Measurements from ENCODE around the gene LSM4. TPM values are rescaled to one million over a fixed set of nuclear protein-coding genes. Genes with fewer than 3 reads are reported as not detected.

LSM4 gene
- total and polyA plus RNA-seq, 2 experiments from 2014 or later: 591 to 637 TPM

DNA sequence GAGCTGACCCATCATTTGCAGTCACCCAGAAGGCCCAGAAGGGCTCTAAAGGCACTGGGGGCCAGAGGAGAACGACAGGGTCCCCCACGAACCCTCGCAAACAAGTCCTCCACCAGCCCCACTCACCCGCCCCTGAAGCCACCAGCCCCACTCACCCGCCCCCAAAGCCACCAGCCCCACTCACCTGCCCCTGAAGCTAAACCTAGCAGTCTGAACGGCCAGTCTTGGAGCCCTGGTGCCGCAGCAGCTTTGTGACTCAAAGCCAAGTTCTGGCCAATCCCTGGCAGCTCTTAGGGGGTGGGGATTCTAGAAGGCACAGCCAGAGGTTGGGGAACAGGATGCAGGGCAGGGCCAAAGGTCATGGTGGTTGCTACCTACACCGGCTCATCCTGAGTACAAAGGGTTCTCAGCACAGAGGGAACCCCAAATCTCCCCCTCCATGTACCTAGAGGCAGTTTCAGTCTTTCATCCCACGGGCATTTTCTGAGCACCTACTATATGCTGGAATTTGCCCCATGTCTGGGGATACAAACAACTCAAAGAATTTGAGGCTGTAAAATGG is 48.6 kb downstream of the LSM4 start, which contains the start of gene IQCN:
Gene IQCN, minus strand, starts transcription at position 234 of the 562 bp plus-strand sequence. CDS start 4,974 bp downstream, outside the sequence.
- peaks cover 22% of the 10 kb centered on the region; the same call in 1 of the 2 replicates for H3K4me1 ChIP-seq (ENCODE audit: insufficient read depth)
- H3K4me3 ChIP-seq: no peak within 1 kb of the TSS
- H3K36me3 ChIP-seq (ENCODE audit: insufficient read depth): peaks cover 5% of the 10 kb centered on the region; the same call in 1 of the 2 replicates
- peaks cover 18% of the 10 kb centered on the region for H3K36me3 Mint-ChIP-seq (ENCODE audit: low read depth)
- peaks cover 30% of the 10 kb centered on the region for H3K79me2 ChIP-seq (replicated peaks; ENCODE audit: insufficient read depth)
- peaks cover 11% of the 10 kb centered on the region for H3K27me3 Mint-ChIP-seq (ENCODE audit: insufficient read depth, low read depth, poor library complexity)
- TF ChIP-seq POLR2AphosphoS5 (IDR thresholded peaks at IDR 0.05; ENCODE audit: low read depth) (no peak), NANOG (IDR thresholded peaks at IDR 0.05; ENCODE audit: borderline replicate concordance) (no peak), EZH2phosphoT487 (IDR thresholded peaks at IDR 0.05; ENCODE audit: unreplicated experiment) (no peak), ZNF114 (CRISPR knock-in tag; IDR thresholded peaks at IDR 0.05) (no peak), CREB1 (CRISPR knock-in tag; IDR thresholded peaks at IDR 0.05; ENCODE audit: low read depth) (no peak), REST (IDR thresholded peaks at IDR 0.05; ENCODE audit: unreplicated experiment) (no peak), ETS1 (IDR thresholded peaks at IDR 0.05) (no peak), ZNF462 (CRISPR knock-in tag; IDR thresholded peaks at IDR 0.05) (no peak), EZH2 (IDR thresholded peaks at IDR 0.05; ENCODE audit: low read depth, unreplicated experiment) (no peak), ZNF331 (CRISPR knock-in tag; IDR thresholded peaks at IDR 0.05; ENCODE audit: low read depth) (no peak), CTCF (conservative IDR thresholded peaks at IDR 0.05; ENCODE audit: low read depth in 2 of 2) (no peak), JUNB (IDR thresholded peaks at IDR 0.05; ENCODE audit: unreplicated experiment) (no peak), STAT1 (IDR thresholded peaks at IDR 0.05; ENCODE audit: unreplicated experiment) (no peak)
- no peak within 1 kb of the TSS for H2AFZ ChIP-seq
- H3K4me2 ChIP-seq: no peak within 1 kb of the TSS
- peaks cover 13% of the 10 kb centered on the region for H4K20me1 ChIP-seq (replicated peaks; ENCODE audit: insufficient read depth)
- no peak within 1 kb of the TSS for H3K27ac Mint-ChIP-seq
- H3K9me3 Mint-ChIP-seq: no peaks in the 10 kb centered on the region
- peaks cover 19% of the 10 kb centered on the region; the same call in 2 of the 3 replicates for H3K4me1 Mint-ChIP-seq
- peak; percentile 74 for DNase-seq (ENCODE audit: low spot score)
- no peak within 1 kb of the TSS for H3K4me3 Mint-ChIP-seq
- peaks cover 22% of the 10 kb centered on the region; the same call in 1 of the 2 replicates for H3F3A ChIP-seq (replicated peaks; ENCODE audit: low read depth)
- ATAC-seq: peak; percentile 16
- H3K27ac ChIP-seq (ENCODE audit: low read depth): 0 out of 2 replicates have a peak within 1 kb of the TSS, but pooled peaks have one; percentile 63
- no peaks in the 10 kb centered on the region for H3K27me3 ChIP-seq (ENCODE audit: insufficient read depth)
- H3K9me2 ChIP-seq (ENCODE audit: insufficient read depth): no peaks in the 10 kb centered on the region; the same call in 1 of the 2 replicates

All from GM23338 (cell line).